ENCODE results near the gene PREPL. TPM values are rescaled to one million over a fixed set of nuclear protein-coding genes. Genes with fewer than 3 reads are reported as not detected.
A peak's percentile ranks its signal among the peaks of the same experiment; 100 is the strongest.
"Not testable (repeated sequence)": the region's sequence is repeated elsewhere in the genome, so short reads cannot be mapped to it uniquely, and the experiment has no call there.

The PREPL gene
- total RNA-seq, 2 experiments from 2014 or later = 27.8 to 29.6 TPM

- H3K4me1 Mint-ChIP-seq (ENCODE audit: low read depth) = no peaks in the 10 kb centered on the region
- no peak for DNase-seq
- CTCF ChIA-PET = no interaction called here
- H3K27me3 Mint-ChIP-seq (ENCODE audit: low read depth) = no peaks in the 10 kb centered on the region
- H3K27ac Mint-ChIP-seq = no peak overlapping the region
- intact Hi-C loops (cut with micrococcal nuclease) = no loop called here
- peaks cover 33% of the 10 kb centered on the region for H3K9me3 Mint-ChIP-seq
- H3K4me3 Mint-ChIP-seq = no peak overlapping the region
- H3K36me3 Mint-ChIP-seq (ENCODE audit: low read depth) = peaks cover 67% of the 10 kb centered on the region
Observed at GRCh38 chr2:44314362-44314761, 46.9 kb downstream of the PREPL start.

GRCh38 chr2:44310287-44310686 is 51.0 kb downstream of the PREPL start:
- H3K4me1 Mint-ChIP-seq (ENCODE audit: low read depth) = no peaks in the 10 kb centered on the region
- H3K9me3 Mint-ChIP-seq = peaks cover 37% of the 10 kb centered on the region
- no peak overlapping the region for H3K27ac Mint-ChIP-seq
- no peaks in the 10 kb centered on the region for H3K27me3 Mint-ChIP-seq (ENCODE audit: low read depth)
- H3K36me3 Mint-ChIP-seq (ENCODE audit: low read depth) = peaks cover 42% of the 10 kb centered on the region
- no peak for DNase-seq
- intact Hi-C loops (cut with micrococcal nuclease) = no loop called here
- CTCF ChIA-PET = interaction anchor here (0.6 kb wide), 1 partner anchor 39 kb away, joined by 3 read pairs; no protein-coding TSS in a partner anchor
- H3K4me3 Mint-ChIP-seq = no peak overlapping the region

- intact Hi-C loops (cut with micrococcal nuclease) = no loop called here
- no peak overlapping the region for H3K4me3 Mint-ChIP-seq
- CTCF ChIA-PET = interaction anchor here (1.2 kb wide), 1 partner anchor 9 kb away, joined by 6 read pairs; no protein-coding TSS in a partner anchor
- H3K27me3 Mint-ChIP-seq (ENCODE audit: low read depth) = no peaks in the 10 kb centered on the region
- no peak for DNase-seq
- peaks cover 15% of the 10 kb centered on the region for H3K9me3 Mint-ChIP-seq
- no peak overlapping the region for H3K27ac Mint-ChIP-seq
- H3K4me1 Mint-ChIP-seq (ENCODE audit: low read depth) = no peaks in the 10 kb centered on the region
- peaks cover 5% of the 10 kb centered on the region for H3K36me3 Mint-ChIP-seq (ENCODE audit: low read depth)
Observed at GRCh38 chr2:44305882-44306281, 55.4 kb downstream of the PREPL start.

- intact Hi-C loops (cut with micrococcal nuclease) = no loop called here
- no peaks in the 10 kb centered on the region for H3K4me1 Mint-ChIP-seq (ENCODE audit: low read depth)
- H3K27ac Mint-ChIP-seq = no peak overlapping the region
- no peak overlapping the region for H3K4me3 Mint-ChIP-seq
- H3K36me3 Mint-ChIP-seq (ENCODE audit: low read depth) = peaks cover 2% of the 10 kb centered on the region
- CTCF ChIA-PET = no interaction called here
- DNase-seq = no peak
- no peaks in the 10 kb centered on the region for H3K27me3 Mint-ChIP-seq (ENCODE audit: low read depth)
- peaks cover 5% of the 10 kb centered on the region for H3K9me3 Mint-ChIP-seq
Observed at GRCh38 chr2:44304258-44304657, 57.0 kb downstream of the PREPL start.

GRCh38 chr2:44303766-44304165 is 57.5 kb downstream of the PREPL start:
- H3K27ac Mint-ChIP-seq; CTCF ChIA-PET; H3K9me3 Mint-ChIP-seq; H3K4me1 Mint-ChIP-seq (ENCODE audit: low read depth); DNase-seq; H3K36me3 Mint-ChIP-seq (ENCODE audit: low read depth); intact Hi-C loops (cut with micrococcal nuclease); H3K4me3 Mint-ChIP-seq; H3K27me3 Mint-ChIP-seq (ENCODE audit: low read depth): not testable (repeated sequence)

GRCh38 chr2:44301111-44301510 is 60.2 kb downstream of the PREPL start:
- no peak overlapping the region for H3K4me3 Mint-ChIP-seq
- H3K36me3 Mint-ChIP-seq (ENCODE audit: low read depth) = no peaks in the 10 kb centered on the region
- H3K4me1 Mint-ChIP-seq (ENCODE audit: low read depth) = peaks cover 9% of the 10 kb centered on the region
- DNase-seq = no peak
- H3K27me3 Mint-ChIP-seq (ENCODE audit: low read depth) = no peaks in the 10 kb centered on the region
- intact Hi-C loops (cut with micrococcal nuclease) = no loop called here
- H3K27ac Mint-ChIP-seq = no peak overlapping the region
- peaks cover 2% of the 10 kb centered on the region for H3K9me3 Mint-ChIP-seq
- CTCF ChIA-PET = interaction anchor here (0.6 to 1.8 kb wide), 2 partner anchors 12 to 413 kb away, joined by 3 to 5 read pairs; no protein-coding TSS in a partner anchor

GRCh38 chr2:44299635-44300034 is 61.7 kb downstream of the PREPL start:
- no peak overlapping the region for H3K4me3 Mint-ChIP-seq
- CTCF ChIA-PET = no interaction called here

GRCh38 chr2:44297431-44297830 is 63.9 kb downstream of the PREPL start:
- CTCF ChIA-PET = interaction anchor here (1.2 kb wide), 1 partner anchor 9 kb away, joined by 6 read pairs; no protein-coding TSS in a partner anchor
- no peak for DNase-seq

More at GRCh38 chr2:44299635-44300034, 61.7 kb downstream of the PREPL start:
- intact Hi-C loops (cut with micrococcal nuclease) = no loop called here
- no peak for DNase-seq
- no peaks in the 10 kb centered on the region for H3K27me3 Mint-ChIP-seq (ENCODE audit: low read depth)
- H3K9me3 Mint-ChIP-seq = peaks cover 2% of the 10 kb centered on the region
- H3K36me3 Mint-ChIP-seq (ENCODE audit: low read depth) = no peaks in the 10 kb centered on the region
- peaks cover 16% of the 10 kb centered on the region for H3K4me1 Mint-ChIP-seq (ENCODE audit: low read depth)
- no peak overlapping the region for H3K27ac Mint-ChIP-seq

GRCh38 chr2:44296653-44297052 is 64.6 kb downstream of the PREPL start:
- Mint-ChIP-seq H3K9me3 (no peaks in the 10 kb centered on the region), H3K4me1 (ENCODE audit: low read depth) (peaks cover 16% of the 10 kb centered on the region), H3K27me3 (ENCODE audit: low read depth) (no peaks in the 10 kb centered on the region), H3K27ac (no peak overlapping the region), H3K36me3 (ENCODE audit: low read depth) (no peaks in the 10 kb centered on the region), H3K4me3 (no peak overlapping the region)
- CTCF ChIA-PET = interaction anchor here (0.6 to 1.4 kb wide), 3 partner anchors 10 to 713 kb away, joined by 4 to 6 read pairs (median 4); no protein-coding TSS in a partner anchor
- intact Hi-C loops (cut with micrococcal nuclease) = no loop called here
- no peak for DNase-seq

More at GRCh38 chr2:44297431-44297830, 63.9 kb downstream of the PREPL start:
- Mint-ChIP-seq H3K4me3 (no peak overlapping the region), H3K27ac (no peak overlapping the region), H3K36me3 (ENCODE audit: low read depth) (no peaks in the 10 kb centered on the region), H3K4me1 (ENCODE audit: low read depth) (peaks cover 16% of the 10 kb centered on the region), H3K27me3 (ENCODE audit: low read depth) (no peaks in the 10 kb centered on the region), H3K9me3 (no peaks in the 10 kb centered on the region)
- intact Hi-C loops (cut with micrococcal nuclease) = no loop called here

GRCh38 chr2:44295633-44296359 is 65.5 kb downstream of the PREPL start:
- intact Hi-C loops (cut with micrococcal nuclease) = loop anchor here (1.0 to 2.0 kb wide), 3 partner anchors 51 to 251 kb away; no protein-coding TSS in a partner anchor
- CTCF ChIA-PET = interaction anchor here (0.6 to 1.7 kb wide), 7 partner anchors 12 to 712 kb away, joined by 3 to 4 read pairs (median 4); no protein-coding TSS in a partner anchor
- peak; percentile 18 for DNase-seq

GRCh38 chr2:44295113-44295512 is 66.2 kb downstream of the PREPL start:
- no peak for DNase-seq
- Mint-ChIP-seq H3K36me3 (ENCODE audit: low read depth) (no peaks in the 10 kb centered on the region), H3K27ac (no peak overlapping the region), H3K9me3 (no peaks in the 10 kb centered on the region), H3K4me1 (ENCODE audit: low read depth) (peaks cover 16% of the 10 kb centered on the region), H3K4me3 (no peak overlapping the region), H3K27me3 (ENCODE audit: low read depth) (no peaks in the 10 kb centered on the region)
- CTCF ChIA-PET = interaction anchor here (1.0 to 1.7 kb wide), 6 partner anchors 11 to 209 kb away, joined by 3 to 6 read pairs (median 4); no protein-coding TSS in a partner anchor
- intact Hi-C loops (cut with micrococcal nuclease) = loop anchor here (1.0 to 2.0 kb wide), 3 partner anchors 51 to 250 kb away; no protein-coding TSS in a partner anchor

More at GRCh38 chr2:44295633-44296359, 65.5 kb downstream of the PREPL start:
- no peaks in the 10 kb centered on the region for H3K36me3 Mint-ChIP-seq (ENCODE audit: low read depth)
- H3K27me3 Mint-ChIP-seq (ENCODE audit: low read depth) = no peaks in the 10 kb centered on the region
- H3K27ac Mint-ChIP-seq = no peak overlapping the region
- no peaks in the 10 kb centered on the region for H3K9me3 Mint-ChIP-seq
- H3K4me3 Mint-ChIP-seq = no peak overlapping the region
- peaks cover 16% of the 10 kb centered on the region for H3K4me1 Mint-ChIP-seq (ENCODE audit: low read depth)

- H3K27ac Mint-ChIP-seq = no peak overlapping the region
- CTCF ChIA-PET = interaction anchor here (0.5 to 0.8 kb wide), 2 partner anchors 47 to 49 kb away, joined by 3 read pairs; no protein-coding TSS in a partner anchor
- peaks cover 9% of the 10 kb centered on the region for H3K4me1 Mint-ChIP-seq (ENCODE audit: low read depth)
- H3K4me3 Mint-ChIP-seq = no peak overlapping the region
- intact Hi-C loops (cut with micrococcal nuclease) = loop anchor here (2.0 kb wide), 1 partner anchor 205 kb away; no protein-coding TSS in a partner anchor
- H3K9me3 Mint-ChIP-seq = no peaks in the 10 kb centered on the region
- no peaks in the 10 kb centered on the region for H3K27me3 Mint-ChIP-seq (ENCODE audit: low read depth)
- no peaks in the 10 kb centered on the region for H3K36me3 Mint-ChIP-seq (ENCODE audit: low read depth)
- DNase-seq = peak; percentile 16
Observed at GRCh38 chr2:44291281-44292248, 69.7 kb downstream of the PREPL start.

Measured in activated naive CD4-positive, alpha-beta T cell treated with anti-CD3 and anti-CD28 coated beads for 36 hours (primary cell).